ENCODE results near the gene UGT2A1. TPM values are rescaled to one million over a fixed set of nuclear protein-coding genes. Genes with fewer than 3 reads are reported as not detected.

Gene UGT2A1
- total RNA-seq, 3 donors from 2014 or later (not counting 1 experiment from before 2014, with no cell fraction given) = not detected

GRCh38 chr4:69658133-69658532 lies 5.1 kb upstream of the UGT2A1 start:
- Mint-ChIP-seq H3K4me3 (no peak overlapping the region), H3K9me3 (no peaks in the 10 kb centered on the region), H3K27me3 (ENCODE audit: low read depth in 2 of 2) (no peaks in the 10 kb centered on the region), H3K36me3 (no peaks in the 10 kb centered on the region), H3K4me1 (no peaks in the 10 kb centered on the region), H3K27ac (no peak overlapping the region)
- TF ChIP-seq, protein P1, sequence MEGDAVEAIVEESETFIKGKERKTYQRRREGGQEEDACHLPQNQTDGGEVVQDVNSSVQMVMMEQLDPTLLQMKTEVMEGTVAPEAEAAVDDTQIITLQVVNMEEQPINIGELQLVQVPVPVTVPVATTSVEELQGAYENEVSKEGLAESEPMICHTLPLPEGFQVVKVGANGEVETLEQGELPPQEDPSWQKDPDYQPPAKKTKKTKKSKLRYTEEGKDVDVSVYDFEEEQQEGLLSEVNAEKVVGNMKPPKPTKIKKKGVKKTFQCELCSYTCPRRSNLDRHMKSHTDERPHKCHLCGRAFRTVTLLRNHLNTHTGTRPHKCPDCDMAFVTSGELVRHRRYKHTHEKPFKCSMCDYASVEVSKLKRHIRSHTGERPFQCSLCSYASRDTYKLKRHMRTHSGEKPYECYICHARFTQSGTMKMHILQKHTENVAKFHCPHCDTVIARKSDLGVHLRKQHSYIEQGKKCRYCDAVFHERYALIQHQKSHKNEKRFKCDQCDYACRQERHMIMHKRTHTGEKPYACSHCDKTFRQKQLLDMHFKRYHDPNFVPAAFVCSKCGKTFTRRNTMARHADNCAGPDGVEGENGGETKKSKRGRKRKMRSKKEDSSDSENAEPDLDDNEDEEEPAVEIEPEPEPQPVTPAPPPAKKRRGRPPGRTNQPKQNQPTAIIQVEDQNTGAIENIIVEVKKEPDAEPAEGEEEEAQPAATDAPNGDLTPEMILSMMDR (IDR thresholded peaks at IDR 0.05) = no peak
- no peak for ATAC-seq
- intact Hi-C loops (cut with micrococcal nuclease) = no loop called here
- Histone ChIP-seq H3K27ac (ENCODE audit: low read length) (no peak overlapping the region), H3K27me3 (ENCODE audit: control insufficient read depth, insufficient read depth, low read length) (no peaks in the 10 kb centered on the region), H3K4me3 (ENCODE audit: low read length) (no peak overlapping the region), H3K9me3 (ENCODE audit: control insufficient read depth, insufficient read depth, low read length) (no peaks in the 10 kb centered on the region), H3K4me1 (ENCODE audit: control insufficient read depth, insufficient read depth, low read length) (no peaks in the 10 kb centered on the region), H3K36me3 (ENCODE audit: control insufficient read depth, insufficient read depth, low read length) (no peaks in the 10 kb centered on the region)
- DNase-seq = no peak
- 91% methylated on average over 12 of the region's 12 CpGs for whole genome bisulfite sequencing (ENCODE audit: insufficient coverage)

GRCh38 chr4:69656653-69657158 lies 3.7 kb upstream of the UGT2A1 start:
- Mint-ChIP-seq H3K4me1 (no peaks in the 10 kb centered on the region), H3K27ac (no peak overlapping the region), H3K27me3 (ENCODE audit: low read depth in 2 of 2) (no peaks in the 10 kb centered on the region), H3K36me3 (no peaks in the 10 kb centered on the region), H3K4me3 (no peak overlapping the region), H3K9me3 (no peaks in the 10 kb centered on the region)
- no peak for DNase-seq
- no peak overlapping the region for H3K4me3 ChIP-seq (ENCODE audit: low read length)
- H3K27ac ChIP-seq (ENCODE audit: low read length) = no peak overlapping the region
- 79% methylated on average over 6 of the region's 6 CpGs for WGBS (ENCODE audit: insufficient coverage)
- no peak for ATAC-seq
- no peaks in the 10 kb centered on the region for H3K36me3 ChIP-seq (ENCODE audit: control insufficient read depth, insufficient read depth, low read length)
- H3K27me3 ChIP-seq (ENCODE audit: control insufficient read depth, insufficient read depth, low read length) = no peaks in the 10 kb centered on the region
- H3K4me1 ChIP-seq (ENCODE audit: control insufficient read depth, insufficient read depth, low read length) = no peaks in the 10 kb centered on the region
- intact Hi-C loops (cut with micrococcal nuclease) = no loop called here
- TF ChIP-seq, protein P1 (IDR thresholded peaks at IDR 0.05) = no peak
- no peaks in the 10 kb centered on the region for H3K9me3 ChIP-seq (ENCODE audit: control insufficient read depth, insufficient read depth, low read length)

GRCh38 chr4:69650872-69651271 lies 2.2 kb downstream of the UGT2A1 start:
- 44% methylated on average over 1 of the region's 3 CpGs for WGBS (ENCODE audit: insufficient coverage)
- H3K4me3 Mint-ChIP-seq = no peak overlapping the region
- H3K4me3 ChIP-seq (ENCODE audit: low read length) = no peak overlapping the region

More at GRCh38 chr4:69650872-69651271, 2.2 kb downstream of the UGT2A1 start:
- DNase-seq = no peak
- H3K9me3 Mint-ChIP-seq = no peaks in the 10 kb centered on the region
- Histone ChIP-seq H3K27ac (ENCODE audit: low read length) (no peak overlapping the region), H3K36me3 (ENCODE audit: control insufficient read depth, insufficient read depth, low read length) (no peaks in the 10 kb centered on the region), H3K4me1 (ENCODE audit: control insufficient read depth, insufficient read depth, low read length) (no peaks in the 10 kb centered on the region), H3K27me3 (ENCODE audit: control insufficient read depth, insufficient read depth, low read length) (no peaks in the 10 kb centered on the region), H3K9me3 (ENCODE audit: control insufficient read depth, insufficient read depth, low read length) (no peaks in the 10 kb centered on the region)
- no peak for ATAC-seq
- no peaks in the 10 kb centered on the region for H3K36me3 Mint-ChIP-seq
- intact Hi-C loops (cut with micrococcal nuclease) = no loop called here
- no peak overlapping the region for H3K27ac Mint-ChIP-seq
- H3K27me3 Mint-ChIP-seq (ENCODE audit: low read depth in 2 of 2) = no peaks in the 10 kb centered on the region
- no peaks in the 10 kb centered on the region for H3K4me1 Mint-ChIP-seq
- TF ChIP-seq, protein P1 (IDR thresholded peaks at IDR 0.05) = no peak

Data from natural killer cell (primary cell).